Mesodermal cell (in vitro differentiated cells): ENCODE data around the gene HIBCH.
A peak's percentile ranks its signal among the peaks of the same experiment; 100 is the strongest.
"Not testable (repeated sequence)": the region's sequence is repeated elsewhere in the genome, so short reads cannot be mapped to it uniquely, and the experiment has no call there.

Experiments
- H3K27ac ChIP-seq: 2 replicates; pipeline ENCODE4 v1.7.0; 2013; ENCODE audit warnings: mild to moderate bottlenecking, low read depth, low read length, moderate library complexity; ENCODE audit not compliant: severe bottlenecking
- H3K36me3 ChIP-seq: 2 replicates; pipeline ENCODE4 v1.7.1; 2013; ENCODE audit warnings: mild to moderate bottlenecking, low read length, moderate library complexity; ENCODE audit not compliant: control insufficient read depth, insufficient read depth
- H3K4me1 ChIP-seq: one replicate; pipeline ENCODE4 v1.7.1; 2013; ENCODE audit warnings: mild to moderate bottlenecking, low read length; ENCODE audit not compliant: insufficient read depth, control insufficient read depth, poor library complexity, severe bottlenecking
- H3K4me3 ChIP-seq: 2 replicates; pipeline ENCODE4 v1.7.0; 2013; ENCODE audit warnings: low read length, control low read depth, mild to moderate bottlenecking; ENCODE audit not compliant: insufficient read depth, poor library complexity, severe bottlenecking; ENCODE audit errors: extremely low read depth
- H3K9me3 ChIP-seq: 2 replicates; pipeline ENCODE4 v1.7.1; 2013; ENCODE audit warnings: mild to moderate bottlenecking, low read length, moderate library complexity; ENCODE audit not compliant: control insufficient read depth
- WGBS, 2 experiments: methylation state at CpG; one replicate each; pipeline ENCODE4 v1.1.5; 2013; ENCODE audit warnings: missing lambda C conversion rate in 2 of 2; ENCODE audit not compliant: insufficient coverage in 2 of 2; 5-methylcytosine and 5-hydroxymethylcytosine counted together

Gene HIBCH

DNA sequence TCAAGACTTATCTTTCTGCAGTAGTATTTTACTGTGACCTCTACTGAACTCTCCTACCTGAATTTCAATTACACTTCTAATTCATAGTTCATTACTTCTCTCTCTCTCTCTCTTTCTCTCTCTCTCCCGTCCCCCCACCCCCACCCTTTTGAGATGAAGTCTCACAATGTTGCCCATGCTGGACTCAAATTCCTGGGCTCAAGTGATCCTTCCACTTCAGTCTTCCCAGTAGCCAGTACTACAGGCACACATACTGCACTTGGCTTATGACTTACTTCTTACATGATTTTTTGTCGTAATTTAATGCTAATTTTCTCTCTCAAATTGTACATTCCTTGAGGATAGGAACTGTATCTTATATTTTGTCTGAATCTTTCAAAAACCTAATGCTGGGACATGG lies 6.0 kb upstream of the HIBCH start:
- no peaks in the 10 kb centered on the region for H3K36me3 ChIP-seq
- no peaks in the 10 kb centered on the region for H3K4me1 ChIP-seq
- H3K4me3 ChIP-seq: no peak overlapping the region
- 40 to 100% methylated on average over 1 of the region's 2 CpGs for WGBS, 2 experiments
- no peak overlapping the region for H3K27ac ChIP-seq
- no peaks in the 10 kb centered on the region for H3K9me3 ChIP-seq

- no peak overlapping the region for H3K4me3 ChIP-seq
- peaks cover 3% of the 10 kb centered on the region for H3K4me1 ChIP-seq
- no peaks in the 10 kb centered on the region for H3K36me3 ChIP-seq
- H3K9me3 ChIP-seq: no peaks in the 10 kb centered on the region
- no peak overlapping the region for H3K27ac ChIP-seq
These were observed 3.8 kb upstream of the HIBCH start for GRCh38 chr2:190323406-190323805.

DNA sequence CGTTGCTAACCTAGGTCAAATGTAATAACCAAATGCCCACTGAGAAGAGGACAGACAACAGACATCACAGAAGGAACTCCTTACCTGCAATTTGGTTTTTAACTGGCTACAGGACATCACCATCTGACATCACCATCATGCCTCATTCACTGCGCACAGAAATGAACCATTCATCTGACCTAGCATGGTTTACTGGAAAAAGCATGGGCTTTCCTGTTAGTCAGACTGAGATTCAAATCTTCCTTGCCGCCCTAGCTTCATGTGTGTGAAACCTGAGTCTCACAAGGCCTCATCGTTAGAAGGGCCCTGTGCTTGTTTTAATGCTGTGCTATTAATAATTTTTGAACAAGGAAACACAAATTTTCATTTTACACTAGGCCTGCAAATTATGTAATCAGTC lies 1.1 kb upstream of the HIBCH start:
- peaks cover 3% of the 10 kb centered on the region for H3K36me3 ChIP-seq
- peaks cover 5% of the 10 kb centered on the region for H3K4me1 ChIP-seq
- no peaks in the 10 kb centered on the region for H3K9me3 ChIP-seq
- no peak overlapping the region for H3K4me3 ChIP-seq
- 95 to 100% methylated on average over 1 to 3 of the region's 4 CpGs for WGBS, 2 experiments
- H3K27ac ChIP-seq: no peak overlapping the region

DNA sequence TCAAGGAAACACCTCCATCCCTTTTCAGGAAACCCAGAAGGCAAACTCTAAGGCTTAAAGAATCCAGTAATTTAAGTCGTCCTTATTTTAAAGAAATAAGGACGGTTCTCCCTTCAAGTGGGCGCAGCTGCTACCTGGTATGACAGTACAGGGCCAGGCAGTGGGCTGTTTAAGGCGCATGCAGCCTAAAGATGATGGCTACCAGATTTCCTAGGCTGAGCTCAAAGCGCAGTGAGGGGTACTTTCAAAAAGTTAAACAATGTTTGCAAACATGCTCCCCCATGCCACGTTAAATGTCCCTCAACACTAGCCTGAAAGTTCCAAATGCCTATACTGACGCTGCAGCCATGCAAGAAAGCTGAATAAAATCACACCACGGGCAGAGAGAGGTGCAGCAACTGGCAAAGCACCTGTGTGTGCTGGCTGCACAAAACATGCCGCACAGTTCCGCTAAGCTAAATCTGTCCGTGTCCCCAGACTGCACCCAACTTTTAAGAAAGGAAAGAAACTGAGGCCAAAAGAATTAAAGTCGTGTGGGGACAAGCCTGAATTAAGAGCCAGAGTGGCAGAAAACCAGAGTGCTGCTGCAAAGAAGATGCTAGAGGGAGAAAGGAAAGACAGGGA lies 583 bp downstream of the HIBCH start:
- Histone ChIP-seq H3K4me1 (peaks cover 5% of the 10 kb centered on the region), H3K27ac (peak overlapping the region; percentile 73), H3K9me3 (no peaks in the 10 kb centered on the region), H3K36me3 (peaks cover 3% of the 10 kb centered on the region), H3K4me3 (peak overlapping the region; percentile 77)
- WGBS, 2 experiments: 9 to 11% methylated on average over 9 to 11 of the region's 12 CpGs

GRCh38 chr2:190318514-190318913 lies 1.1 kb downstream of the HIBCH start:
- Histone ChIP-seq H3K27ac (no peak overlapping the region), H3K9me3 (no peaks in the 10 kb centered on the region), H3K36me3 (peaks cover 3% of the 10 kb centered on the region), H3K4me3 (peak overlapping the region; percentile 77), H3K4me1 (peaks cover 5% of the 10 kb centered on the region)
- WGBS, 2 experiments: 100% methylated on average over 3 of the region's 4 CpGs; no CpG with 5 or more reads in 1 of the 2 experiments

- no peak overlapping the region for H3K4me3 ChIP-seq
- H3K36me3 ChIP-seq: peaks cover 9% of the 10 kb centered on the region
- peaks cover 5% of the 10 kb centered on the region for H3K4me1 ChIP-seq
- 100% methylated on average over 2 of the region's 2 CpGs; no CpG with 5 or more reads in 1 of the 2 experiments for WGBS, 2 experiments
- H3K27ac ChIP-seq: no peak overlapping the region
- no peaks in the 10 kb centered on the region for H3K9me3 ChIP-seq
These were observed 4.4 kb downstream of the HIBCH start for GRCh38 chr2:190315273-190315672.

DNA sequence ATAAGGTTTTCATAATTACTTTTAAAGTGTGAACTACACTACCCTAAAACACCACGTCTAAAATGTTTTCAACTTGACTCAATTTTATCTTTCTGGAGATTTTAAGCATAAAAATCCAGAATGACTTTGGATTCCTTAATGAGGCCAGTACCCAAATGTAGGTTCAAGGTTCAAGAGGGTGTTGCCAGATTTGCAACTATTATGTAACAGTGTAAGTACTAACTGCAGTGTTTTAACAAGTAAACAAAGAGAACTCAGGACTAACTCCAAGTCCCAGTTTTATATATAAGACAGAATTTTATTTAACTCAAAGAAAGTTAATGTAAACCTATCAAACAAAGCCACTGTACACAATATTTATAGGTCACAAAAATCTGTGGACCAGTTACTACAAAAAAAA lies 5.7 kb downstream of the HIBCH start:
- WGBS, 2 experiments: no CpG with 5 or more reads among the region's 1 CpG
- no peaks in the 10 kb centered on the region for H3K9me3 ChIP-seq
- H3K36me3 ChIP-seq: peaks cover 19% of the 10 kb centered on the region
- no peak overlapping the region for H3K27ac ChIP-seq
- peaks cover 5% of the 10 kb centered on the region for H3K4me1 ChIP-seq
- no peak overlapping the region for H3K4me3 ChIP-seq

- H3K9me3 ChIP-seq, H3K4me3 ChIP-seq, H3K27ac ChIP-seq, H3K4me1 ChIP-seq: not testable (repeated sequence)
- WGBS, 2 experiments: 93 to 97% methylated on average over 4 of the region's 5 CpGs
- H3K36me3 ChIP-seq: peaks cover 22% of the 10 kb centered on the region
These were observed 7.0 kb downstream of the HIBCH start for GRCh38 chr2:190312635-190313025.

GRCh38 chr2:190311893-190312634 lies 7.6 kb downstream of the HIBCH start:
- H3K36me3 ChIP-seq: peaks cover 24% of the 10 kb centered on the region
- 97 to 100% methylated on average over 2 to 6 of the region's 7 CpGs for WGBS, 2 experiments
- no peaks in the 10 kb centered on the region for H3K9me3 ChIP-seq
- H3K27ac ChIP-seq: no peak overlapping the region
- no peak overlapping the region for H3K4me3 ChIP-seq
- H3K4me1 ChIP-seq: no peaks in the 10 kb centered on the region

- Histone ChIP-seq H3K4me1 (no peaks in the 10 kb centered on the region), H3K4me3 (no peak overlapping the region), H3K9me3 (no peaks in the 10 kb centered on the region), H3K27ac (no peak overlapping the region), H3K36me3 (peaks cover 36% of the 10 kb centered on the region)
- no CpG with 5 or more reads among the region's 1 CpG for WGBS, 2 experiments
These were observed 11.6 kb downstream of the HIBCH start for GRCh38 chr2:190308031-190308430.

GRCh38 chr2:190304404-190304803 lies 15.2 kb downstream of the HIBCH start:
- Histone ChIP-seq H3K27ac (no peak overlapping the region), H3K4me3 (no peak overlapping the region), H3K4me1 (no peaks in the 10 kb centered on the region), H3K9me3 (peaks cover 4% of the 10 kb centered on the region), H3K36me3 (peaks cover 37% of the 10 kb centered on the region)
- WGBS, 2 experiments: 82% methylated on average over 2 of the region's 5 CpGs; no CpG with 5 or more reads in 1 of the 2 experiments
